ENCODE results near the gene EFNB3. TPM values are rescaled to one million over a fixed set of nuclear protein-coding genes. Genes with fewer than 3 reads are reported as not detected.

Gene EFNB3
- total and polyA plus RNA-seq, 12 donors: 0.26 to 4.3 (median 1.2) TPM; not detected in 1

GRCh38 chr17:7707858-7708750 is 3.1 kb downstream of the EFNB3 start:
- peaks cover 38% of the 10 kb centered on the region for H3K27me3 ChIP-seq
- H3K9me3 ChIP-seq (replicated peaks in 1 of 3): no peaks in the 10 kb centered on the region
- H3K4me1 ChIP-seq (replicated peaks in 1 of 2): peaks cover 9 to 11% of the 10 kb centered on the region in 2 donors
- intact Hi-C loops (cut with DNase I): loop anchor here in 1 of 2 donors (10.0 kb wide), 2 partner anchors 67 to 257 kb away; no protein-coding TSS in a partner anchor
- H3K27ac ChIP-seq: no peak overlapping the region
- H3K4me3 ChIP-seq: no peak overlapping the region
- TF ChIP-seq CTCF (IDR thresholded peaks at IDR 0.05) (no peak), POLR2A (IDR thresholded peaks at IDR 0.05) (no peak)
- 78 to 79% (median 79%) methylated on average over 13 to 22 of the region's 22 CpGs for WGBS, 4 donors
- no peak for DNase-seq
- no peaks in the 10 kb centered on the region for H3K36me3 ChIP-seq (replicated peaks in 1 of 2)

- Histone ChIP-seq H3K4me3 (no peak overlapping the region), H3K27me3 (peaks cover 38% of the 10 kb centered on the region), H3K36me3 (replicated peaks in 1 of 2) (no peaks in the 10 kb centered on the region), H3K27ac (no peak overlapping the region), H3K9me3 (replicated peaks in 1 of 3) (no peaks in the 10 kb centered on the region), H3K4me1 (replicated peaks in 1 of 2) (peaks cover 9 to 11% of the 10 kb centered on the region in 2 donors)
- DNase-seq: no peak
- no peak for TF ChIP-seq POLR2A (IDR thresholded peaks at IDR 0.05)
- TF ChIP-seq CTCF (IDR thresholded peaks at IDR 0.05): no peak
- intact Hi-C loops (cut with DNase I): loop anchor here in 1 of 2 donors (10.0 kb wide), 2 partner anchors 66 to 256 kb away; no protein-coding TSS in a partner anchor
- WGBS, 4 donors: 70 to 86% (median 78%) methylated on average over 1 to 11 of the region's 11 CpGs
Observed at GRCh38 chr17:7709031-7709430, 4.0 kb downstream of the EFNB3 start.

GRCh38 chr17:7710301-7710700 is 5.3 kb downstream of the EFNB3 start:
- H3K27me3 ChIP-seq: peaks cover 29% of the 10 kb centered on the region
- intact Hi-C loops (cut with DNase I): no loop called here
- TF ChIP-seq CTCF (IDR thresholded peaks at IDR 0.05) (no peak), POLR2A (IDR thresholded peaks at IDR 0.05) (no peak)
- no peaks in the 10 kb centered on the region for H3K9me3 ChIP-seq (replicated peaks in 1 of 3)
- no peak for DNase-seq
- H3K4me1 ChIP-seq (replicated peaks in 1 of 2): peaks cover 0 to 2% of the 10 kb centered on the region in 2 donors
- H3K27ac ChIP-seq: no peak overlapping the region
- no peaks in the 10 kb centered on the region for H3K36me3 ChIP-seq (replicated peaks in 1 of 2)
- no peak overlapping the region for H3K4me3 ChIP-seq
- 46 to 77% (median 61%) methylated on average over 4 to 7 of the region's 7 CpGs for WGBS, 4 donors

- Histone ChIP-seq H3K36me3 (replicated peaks in 1 of 2) (no peaks in the 10 kb centered on the region), H3K4me1 (replicated peaks in 1 of 2) (no peaks in the 10 kb centered on the region), H3K27me3 (peaks cover 20% of the 10 kb centered on the region), H3K4me3 (no peak overlapping the region), H3K27ac (no peak overlapping the region), H3K9me3 (replicated peaks in 1 of 3) (no peaks in the 10 kb centered on the region)
- no peak for DNase-seq
- intact Hi-C loops (cut with DNase I): no loop called here
- 71 to 86% (median 77%) methylated on average over 7 of the region's 7 CpGs for WGBS, 4 donors
- TF ChIP-seq CTCF (IDR thresholded peaks at IDR 0.05) (no peak), POLR2A (IDR thresholded peaks at IDR 0.05) (no peak)
Observed at GRCh38 chr17:7711051-7711755, 6.2 kb downstream of the EFNB3 start.
